Endodermal cell (in vitro differentiated cells): Measurements from ENCODE around the gene MUC3A. TPM values are rescaled to one million over a fixed set of nuclear protein-coding genes. Genes with fewer than 3 reads are reported as not detected.
"Not testable (repeated sequence)": the region's sequence is repeated elsewhere in the genome, so short reads cannot be mapped to it uniquely, and the experiment has no call there.

Source experiments
- DNase-seq: peaks from one replicate; pipeline ENCODE4 v3.0.0-alpha.2; 2017
- H3K27ac ChIP-seq: 2 replicates; pipeline ENCODE4 v1.5.1; 2013; ENCODE audit warnings: mild to moderate bottlenecking, low read depth, low read length, moderate library complexity
- H3K27me3 ChIP-seq: 2 replicates; pipeline ENCODE4 v1.6.1; 2013; ENCODE audit warnings: mild to moderate bottlenecking, low read length, moderate library complexity; ENCODE audit not compliant: insufficient read depth, control insufficient read depth, poor library complexity, severe bottlenecking
- H3K36me3 ChIP-seq: 2 replicates; pipeline ENCODE4 v1.7.0; 2013; ENCODE audit warnings: mild to moderate bottlenecking, low read length, moderate library complexity; ENCODE audit not compliant: control insufficient read depth, insufficient read depth
- H3K4me1 ChIP-seq: one replicate; pipeline ENCODE4 v1.7.0; 2013; ENCODE audit warnings: low read length; ENCODE audit not compliant: control insufficient read depth, insufficient read depth
- H3K4me3 ChIP-seq: 2 replicates; pipeline ENCODE4 v1.5.1; 2013; ENCODE audit warnings: mild to moderate bottlenecking, low read length, moderate library complexity
- H3K9ac ChIP-seq: 2 replicates; pipeline ENCODE4 v1.6.1; 2013; ENCODE audit warnings: mild to moderate bottlenecking, low read length, moderate library complexity; ENCODE audit not compliant: poor library complexity, severe bottlenecking; ENCODE audit errors: extremely low read depth
- H3K9me3 ChIP-seq: 2 replicates; pipeline ENCODE4 v1.6.1; 2013; ENCODE audit warnings: mild to moderate bottlenecking, low read length, moderate library complexity; ENCODE audit not compliant: control insufficient read depth
- H3K27ac Mint-ChIP-seq: 2 replicates; pipeline ENCODE4 v1.8.0; 2020; ENCODE audit warnings: mixed read lengths
- H3K27me3 Mint-ChIP-seq: 2 replicates; pipeline ENCODE4 v1.8.0; 2021; ENCODE audit warnings: mild to moderate bottlenecking, mixed read lengths; ENCODE audit not compliant: insufficient read depth
- H3K36me3 Mint-ChIP-seq: 2 replicates; pipeline ENCODE4 v1.8.0; 2020; ENCODE audit warnings: low read depth, mixed read lengths
- H3K4me1 Mint-ChIP-seq: 2 replicates; pipeline ENCODE4 v1.8.0; 2020; ENCODE audit warnings: mixed read lengths
- H3K4me3 Mint-ChIP-seq: 2 replicates; pipeline ENCODE4 v1.8.0; 2020; ENCODE audit warnings: mild to moderate bottlenecking, moderate library complexity, mixed read lengths
- H3K9me3 Mint-ChIP-seq: 2 replicates; pipeline ENCODE4 v1.8.0; 2020; ENCODE audit warnings: mild to moderate bottlenecking, mixed read lengths
- CTCF ChIP-seq: fragments of 200-600 bp; sonication (generic); conservative IDR thresholded peaks from 2 replicates; pipeline ENCODE4 v1.5.0; 2021; ENCODE audit warnings: antibody characterized with exemption, mild to moderate bottlenecking
- WGBS, 2 experiments: methylation state at CpG; one replicate each; pipeline versions ENCODE4 v1.1.5 to v1.1.7; 2013; ENCODE audit warnings: missing lambda C conversion rate in 2 of 2, mixed read lengths in 1 of 2; ENCODE audit not compliant: insufficient coverage in 1 of 2, insufficient read length in 1 of 2; 5-methylcytosine and 5-hydroxymethylcytosine counted together
- total RNA-seq, 2 donors: library from RNA; stranded (reverse); fragmentation: NEBNext Ultra II Directional in 1 of 2; extraction: Animal tissue kit (Norgen Biotek cat#: 25700) in 1 of 2; gene quantifications; 2 replicates in 1 of 2; 3 replicates in 1 of 2; pipeline ENCODE4 v1.2.1, GENCODE V29; 2021

MUC3A gene
- total RNA-seq, 2 donors from 2014 or later: 7.7 to 24.1 TPM

GRCh38 chr7:100985033-100985797, 35.9 kb downstream of the MUC3A start:
- H3K27ac Mint-ChIP-seq, H3K4me1 ChIP-seq, H3K27ac ChIP-seq, H3K27me3 Mint-ChIP-seq, H3K4me1 Mint-ChIP-seq, H3K36me3 ChIP-seq, H3K9me3 ChIP-seq, H3K4me3 ChIP-seq, H3K4me3 Mint-ChIP-seq, H3K27me3 ChIP-seq, H3K36me3 Mint-ChIP-seq, H3K9me3 Mint-ChIP-seq, H3K9ac ChIP-seq: not testable (repeated sequence)
- peak; percentile 50 for DNase-seq
- 71 to 86% methylated on average over 2 to 4 of the region's 4 CpGs for WGBS, 2 experiments

DNA sequence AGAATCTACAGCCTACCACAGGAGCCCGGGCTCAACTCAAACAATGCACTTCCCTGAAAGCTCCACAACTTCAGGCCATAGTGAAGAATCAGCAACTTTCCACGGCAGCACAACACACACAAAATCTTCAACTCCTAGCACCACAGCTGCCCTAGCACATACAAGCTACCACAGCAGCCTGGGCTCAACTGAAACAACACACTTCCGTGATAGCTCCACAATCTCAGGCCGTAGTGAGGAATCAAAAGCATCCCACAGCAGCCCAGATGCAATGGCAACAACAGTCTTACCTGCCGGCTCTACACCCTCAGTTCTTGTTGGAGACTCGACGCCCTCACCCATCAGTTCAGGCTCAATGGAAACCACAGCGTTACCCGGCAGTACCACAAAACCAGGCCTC, 42.3 kb downstream of the MUC3A start:
- Histone ChIP-seq H3K36me3 (no peaks in the 10 kb centered on the region), H3K4me1 (no peaks in the 10 kb centered on the region), H3K4me3 (no peak overlapping the region), H3K9me3 (no peaks in the 10 kb centered on the region), H3K27me3 (no peaks in the 10 kb centered on the region), H3K27ac (no peak overlapping the region), H3K9ac (no peak overlapping the region)
- Mint-ChIP-seq H3K4me3 (no peak overlapping the region), H3K9me3 (peaks cover 4% of the 10 kb centered on the region), H3K36me3 (no peaks in the 10 kb centered on the region), H3K27ac (no peak overlapping the region), H3K27me3 (peaks cover 2% of the 10 kb centered on the region), H3K4me1 (no peaks in the 10 kb centered on the region)
- 83 to 89% methylated on average over 1 to 9 of the region's 9 CpGs for whole genome bisulfite sequencing, 2 experiments
- no peak for DNase-seq
- TF ChIP-seq CTCF: no peak

- not testable (repeated sequence) for H3K27me3 Mint-ChIP-seq, H3K36me3 Mint-ChIP-seq, H3K27ac ChIP-seq, H3K36me3 ChIP-seq, H3K9me3 Mint-ChIP-seq, H3K4me3 Mint-ChIP-seq, H3K27ac Mint-ChIP-seq, H3K4me1 ChIP-seq, H3K9me3 ChIP-seq, H3K4me1 Mint-ChIP-seq, H3K9ac ChIP-seq, DNase-seq, H3K4me3 ChIP-seq, H3K27me3 ChIP-seq
- 88 to 96% methylated on average over 5 to 9 of the region's 12 CpGs for WGBS, 2 experiments
Measured at GRCh38 chr7:100992280-100992679, 42.9 kb downstream of the MUC3A start.

DNA sequence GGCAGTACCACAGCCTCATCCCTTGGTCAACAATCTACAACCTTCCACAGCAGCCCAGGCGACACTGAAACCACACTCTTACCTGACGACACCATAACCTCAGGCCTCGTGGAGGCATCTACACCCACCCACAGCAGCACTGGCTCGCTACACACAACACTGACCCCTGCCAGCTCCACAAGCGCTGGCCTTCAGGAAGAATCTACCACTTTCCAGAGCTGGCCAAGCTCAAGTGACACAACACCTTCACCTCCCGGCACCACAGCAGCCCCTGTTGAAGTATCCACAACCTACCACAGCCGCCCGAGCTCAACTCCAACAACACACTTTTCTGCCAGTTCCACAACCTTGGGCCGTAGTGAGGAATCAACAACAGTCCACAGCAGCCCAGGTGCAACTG, 45.3 kb downstream of the MUC3A start:
- H3K4me1 ChIP-seq, H3K36me3 ChIP-seq, H3K9me3 Mint-ChIP-seq, H3K9me3 ChIP-seq, H3K9ac ChIP-seq, H3K36me3 Mint-ChIP-seq, H3K4me3 Mint-ChIP-seq, H3K27me3 ChIP-seq, DNase-seq, H3K27ac ChIP-seq, H3K27me3 Mint-ChIP-seq, H3K27ac Mint-ChIP-seq, H3K4me3 ChIP-seq, H3K4me1 Mint-ChIP-seq: not testable (repeated sequence)
- no CpG with 5 or more reads among the region's 9 CpGs for WGBS, 2 experiments

GRCh38 chr7:100998530-100998929, 49.2 kb downstream of the MUC3A start:
- not testable (repeated sequence) for H3K9ac ChIP-seq, DNase-seq, H3K36me3 Mint-ChIP-seq, H3K27ac Mint-ChIP-seq, H3K9me3 ChIP-seq, H3K27me3 Mint-ChIP-seq, H3K27ac ChIP-seq, H3K4me3 Mint-ChIP-seq, H3K36me3 ChIP-seq, H3K27me3 ChIP-seq, H3K4me3 ChIP-seq, H3K4me1 ChIP-seq, H3K4me1 Mint-ChIP-seq
- H3K9me3 Mint-ChIP-seq: peaks cover 12% of the 10 kb centered on the region
- WGBS, 2 experiments: 95% methylated on average over 4 of the region's 10 CpGs; no CpG with 5 or more reads in 1 of the 2 experiments

GRCh38 chr7:100999334-100999733, 50.0 kb downstream of the MUC3A start:
- peaks cover 12% of the 10 kb centered on the region for H3K9me3 Mint-ChIP-seq
- H3K36me3 ChIP-seq, H3K27ac Mint-ChIP-seq, H3K9me3 ChIP-seq, H3K4me3 Mint-ChIP-seq, H3K27me3 Mint-ChIP-seq, H3K4me1 ChIP-seq, H3K27ac ChIP-seq, H3K4me1 Mint-ChIP-seq, H3K36me3 Mint-ChIP-seq, H3K27me3 ChIP-seq, H3K9ac ChIP-seq, H3K4me3 ChIP-seq, DNase-seq: not testable (repeated sequence)
- no CpG with 5 or more reads among the region's 9 CpGs for WGBS, 2 experiments
